DLD1 (cell line): ENCODE results near the gene GSDME.

Source experiments
- in situ Hi-C: cut with HindIII; loops from 2 replicates; pipeline ENCODE4 v1.10.0; 2017; ENCODE audit warnings: low sequenced_read_pairs

The GSDME gene

GRCh38 chr7:24724451-24725190 is 32.6 kb downstream of the GSDME start:
- in situ Hi-C loops = loop anchor here (5.0 kb wide), 1 partner anchor 38 kb away; no protein-coding TSS in a partner anchor

- in situ Hi-C loops = no loop called here
These were observed 34.1 kb downstream of the GSDME start for GRCh38 chr7:24723178-24723530.

DNA sequence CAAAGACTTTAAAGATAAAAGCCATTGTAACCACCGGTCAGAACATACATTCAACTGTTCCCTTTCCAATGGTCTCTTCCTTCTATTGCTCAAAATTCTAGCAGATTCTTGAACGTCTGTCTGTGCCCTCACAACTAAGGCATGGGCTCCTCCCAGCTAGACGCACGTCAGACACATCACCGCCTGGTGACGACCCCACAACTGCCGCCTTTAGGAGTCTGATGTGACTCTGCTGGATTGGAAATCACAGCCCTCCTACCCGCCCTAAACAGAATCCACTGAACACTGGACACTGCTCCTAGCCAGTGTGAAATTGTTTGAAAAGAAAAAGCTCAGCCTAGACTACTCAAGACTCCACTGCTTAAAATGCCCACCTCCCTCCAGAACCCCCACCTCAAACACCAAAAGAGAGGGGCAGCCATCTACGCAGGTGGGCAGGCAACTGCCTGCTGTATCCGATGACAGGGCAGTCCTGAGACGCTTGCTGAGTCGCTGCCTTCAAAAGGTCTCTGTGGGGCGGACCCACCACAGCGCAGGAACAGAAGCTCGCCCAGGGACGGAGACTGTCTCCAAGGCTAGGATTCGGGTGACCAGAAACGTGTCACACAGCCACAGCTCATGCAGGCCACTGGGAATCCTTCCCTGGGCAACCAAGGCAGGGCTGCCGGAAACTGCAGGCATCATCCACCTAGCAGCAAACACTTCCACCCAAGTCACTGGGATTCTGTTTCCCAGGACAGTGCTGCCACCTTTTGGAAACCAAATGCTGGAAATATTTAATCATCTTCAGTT is 34.7 kb downstream of the GSDME start:
- in situ Hi-C loops = no loop called here

GRCh38 chr7:24721481-24722001 is 35.7 kb downstream of the GSDME start:
- in situ Hi-C loops = no loop called here

GRCh38 chr7:24720283-24720682 is 37.0 kb downstream of the GSDME start:
- in situ Hi-C loops = no loop called here

DNA sequence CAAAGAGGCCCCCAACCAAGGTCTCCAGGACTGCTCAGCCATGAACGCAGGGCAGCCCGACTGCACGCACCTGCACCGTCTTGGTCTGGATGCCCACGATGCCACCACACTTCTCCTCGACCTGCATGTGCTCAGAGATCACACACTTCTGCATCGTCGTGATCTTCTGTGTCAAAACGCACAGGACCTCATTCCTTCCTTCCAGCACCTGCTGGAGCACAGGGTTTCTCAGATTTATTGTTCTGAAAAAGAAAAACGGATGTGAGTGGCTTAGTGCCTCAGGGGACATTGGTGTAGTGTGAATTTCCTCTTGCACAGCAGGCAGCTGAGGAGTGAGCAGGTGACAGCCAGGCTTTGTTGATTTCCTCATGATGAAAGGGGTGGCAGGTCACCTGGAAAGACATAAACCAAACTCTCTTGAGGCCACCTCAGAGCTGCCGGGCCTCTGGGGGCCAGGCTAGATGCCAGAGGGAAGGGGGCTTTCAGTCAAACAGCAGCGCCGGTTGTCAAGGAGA is 38.2 kb downstream of the GSDME start:
- in situ Hi-C loops = no loop called here

DNA sequence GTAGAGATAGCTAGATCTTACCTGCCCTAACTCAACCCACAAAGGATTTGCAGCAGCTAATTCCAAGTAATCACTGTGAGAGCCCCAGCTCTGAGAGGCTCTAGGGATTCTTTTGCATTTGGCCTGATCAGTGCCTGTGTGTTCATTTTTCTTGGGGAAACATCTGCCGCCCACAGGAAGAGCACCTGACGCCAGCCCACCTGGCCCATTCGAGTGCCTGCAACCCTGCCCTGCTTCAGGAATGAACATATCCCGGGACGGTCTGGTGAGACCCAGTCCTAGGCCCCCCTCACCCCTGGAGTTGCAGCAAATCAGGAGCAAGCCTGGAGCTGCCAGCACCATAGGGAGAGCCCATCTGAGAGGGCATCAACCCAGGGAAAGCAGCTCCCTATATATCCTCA is 38.8 kb downstream of the GSDME start:
- in situ Hi-C loops = no loop called here

- in situ Hi-C loops = no loop called here
These were observed 39.5 kb downstream of the GSDME start for GRCh38 chr7:24717694-24718320.

- in situ Hi-C loops = no loop called here
These were observed 40.0 kb downstream of the GSDME start for GRCh38 chr7:24717247-24717622.

- in situ Hi-C loops = no loop called here
These were observed 40.6 kb downstream of the GSDME start for GRCh38 chr7:24716480-24717246.

DNA sequence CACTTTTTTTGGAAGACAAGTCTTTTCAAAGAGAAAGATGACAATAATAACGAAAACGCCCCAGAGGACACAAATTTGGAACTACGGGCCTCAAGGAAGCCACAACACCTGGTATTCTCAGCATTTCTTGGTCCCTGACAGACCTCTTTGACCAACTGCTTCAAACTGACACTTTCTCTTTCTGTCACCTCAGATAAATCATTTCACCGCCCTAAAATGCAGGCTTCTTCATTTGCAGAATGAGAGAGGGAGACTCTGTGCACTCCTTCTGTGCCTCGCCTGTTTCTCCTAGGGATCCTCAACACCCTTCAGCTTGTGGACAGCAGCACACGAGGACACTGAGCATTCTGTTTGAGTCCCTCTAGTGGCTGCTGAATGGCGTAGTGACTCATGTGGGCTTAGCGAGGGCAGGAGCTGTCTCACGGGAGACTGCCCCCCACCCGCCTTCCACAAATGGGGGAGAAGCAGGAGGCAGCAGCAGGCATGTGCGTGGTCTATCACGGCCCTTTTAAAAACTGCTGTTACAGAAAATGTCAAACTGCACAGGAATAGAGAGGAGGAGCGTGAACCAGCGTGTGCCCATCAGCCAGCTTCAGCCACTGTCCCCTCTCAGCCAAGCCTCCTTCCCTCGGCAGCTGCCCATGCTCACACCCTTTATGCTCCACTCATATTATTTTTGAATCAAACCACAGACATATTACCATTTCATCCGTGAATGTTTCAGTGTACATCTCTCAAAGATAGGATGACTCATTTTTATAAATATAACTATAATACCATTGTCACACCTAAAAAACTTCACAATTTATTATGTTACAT is 41.4 kb downstream of the GSDME start:
- in situ Hi-C loops = no loop called here

- in situ Hi-C loops = no loop called here
These were observed 42.1 kb downstream of the GSDME start for GRCh38 chr7:24715171-24715570.

DNA sequence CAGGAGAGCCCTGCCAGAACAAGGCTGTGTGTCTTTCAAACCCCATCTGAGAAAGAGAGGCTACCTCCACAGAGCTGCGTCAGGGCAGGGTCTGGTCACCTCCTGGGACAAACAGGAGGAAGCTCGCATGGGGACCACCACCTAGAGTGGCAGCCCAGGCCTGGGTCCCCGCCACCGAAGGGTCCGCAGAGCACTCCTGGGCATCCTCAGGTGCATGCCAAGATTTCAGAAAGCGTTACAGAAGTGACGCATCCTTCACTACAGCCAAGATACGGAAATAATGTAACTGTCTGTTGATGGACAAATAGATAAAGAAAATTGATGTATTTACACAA is 42.6 kb downstream of the GSDME start:
- in situ Hi-C loops = no loop called here

DNA sequence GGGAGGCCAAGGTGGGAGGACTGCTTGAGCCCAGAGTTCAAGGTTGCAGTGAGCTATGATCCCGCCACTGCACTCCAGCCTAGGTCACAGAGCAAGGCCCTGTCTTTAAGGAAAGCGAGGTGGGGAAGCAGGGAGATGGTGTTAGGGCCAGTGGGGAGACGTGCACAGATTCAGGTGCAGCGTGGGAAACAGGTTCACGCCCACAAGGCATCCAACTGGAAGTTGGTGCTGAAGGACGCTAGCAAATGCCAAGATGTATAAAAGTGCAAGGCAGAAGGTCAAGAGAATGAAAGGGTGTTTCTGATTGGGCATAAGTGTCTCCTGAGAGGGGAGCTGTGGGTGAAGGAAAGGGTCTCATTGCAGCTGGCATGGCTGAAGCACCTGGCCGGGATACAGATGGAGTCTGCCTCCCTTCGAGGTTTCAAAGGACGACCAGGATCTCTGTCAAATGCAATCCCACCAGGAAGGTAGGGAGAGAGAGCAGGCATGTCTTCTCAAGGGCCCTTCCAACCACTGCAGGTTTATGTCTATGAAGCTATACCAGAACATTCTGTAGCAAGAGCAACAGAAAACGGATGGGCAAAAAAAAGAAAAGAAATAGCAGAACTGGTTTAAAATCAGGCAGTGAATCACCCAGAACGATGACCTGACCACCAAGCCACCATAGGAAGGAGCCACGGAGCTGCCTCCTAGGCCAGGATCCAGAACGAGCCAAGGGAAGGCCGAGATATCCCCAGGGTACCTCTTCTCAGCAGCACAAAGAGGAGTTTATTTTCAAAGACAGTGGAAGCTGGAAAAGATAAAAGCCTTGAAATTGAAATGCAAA is 43.2 kb downstream of the GSDME start:
- in situ Hi-C loops = no loop called here

DNA sequence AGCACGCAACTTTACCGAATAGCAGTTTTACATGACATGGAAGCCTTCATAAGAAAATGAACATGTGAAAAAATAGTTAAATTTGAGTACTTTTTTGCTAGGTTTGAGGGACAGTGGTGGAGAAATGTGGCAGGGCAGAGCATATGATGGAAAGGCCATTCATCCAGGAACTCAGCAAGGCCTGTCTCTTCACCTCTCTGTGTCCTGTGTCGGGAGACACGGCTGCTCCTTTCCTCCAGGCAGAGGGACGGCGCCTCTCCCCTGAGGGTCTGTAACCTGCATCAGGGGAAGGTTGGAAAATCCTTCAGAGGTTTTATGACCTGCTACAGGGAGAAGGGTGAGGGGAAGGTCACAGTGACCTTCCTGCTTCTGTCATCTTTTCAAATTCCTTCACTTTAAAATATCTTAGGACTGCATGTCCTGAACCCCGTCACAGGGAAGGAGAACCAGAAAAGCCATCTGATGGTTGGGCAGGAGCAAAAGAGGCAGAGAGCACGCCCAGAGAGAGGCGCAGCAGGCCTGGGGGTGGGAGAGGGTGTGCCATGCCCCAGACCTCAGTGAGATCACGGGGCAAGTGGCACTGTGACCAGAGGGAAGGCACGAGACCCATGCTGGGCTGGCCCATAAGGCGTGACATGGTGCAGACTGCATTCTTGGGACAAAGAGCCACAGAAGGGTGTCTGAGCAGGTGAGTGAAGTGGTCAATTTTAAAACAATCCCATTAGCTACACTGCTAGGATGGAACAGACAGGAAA is 44.0 kb downstream of the GSDME start:
- in situ Hi-C loops = no loop called here

GRCh38 chr7:24709585-24710360 is 47.5 kb downstream of the GSDME start:
- in situ Hi-C loops = no loop called here

DNA sequence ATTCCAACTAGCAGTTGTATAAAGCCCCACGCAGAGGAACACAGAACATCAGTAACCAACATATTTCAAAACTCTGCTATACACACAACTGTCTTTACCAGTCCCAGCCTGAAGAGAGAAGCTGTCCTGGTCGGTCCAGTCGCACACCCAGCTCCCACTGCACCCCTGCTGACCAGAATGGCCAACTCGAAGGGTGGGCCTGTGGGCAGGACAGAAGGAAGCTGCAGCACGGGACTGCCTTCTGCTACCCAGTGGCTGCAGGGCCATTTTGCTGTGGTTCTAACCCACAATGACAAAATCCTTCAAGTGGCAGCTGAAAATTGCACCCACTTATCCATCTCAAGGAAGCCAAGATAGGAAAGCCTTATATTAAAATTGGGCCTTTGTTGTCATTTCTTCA is 48.2 kb downstream of the GSDME start:
- in situ Hi-C loops = no loop called here
